ENCODE measurements around the gene EME2.

Gene EME2

DNA sequence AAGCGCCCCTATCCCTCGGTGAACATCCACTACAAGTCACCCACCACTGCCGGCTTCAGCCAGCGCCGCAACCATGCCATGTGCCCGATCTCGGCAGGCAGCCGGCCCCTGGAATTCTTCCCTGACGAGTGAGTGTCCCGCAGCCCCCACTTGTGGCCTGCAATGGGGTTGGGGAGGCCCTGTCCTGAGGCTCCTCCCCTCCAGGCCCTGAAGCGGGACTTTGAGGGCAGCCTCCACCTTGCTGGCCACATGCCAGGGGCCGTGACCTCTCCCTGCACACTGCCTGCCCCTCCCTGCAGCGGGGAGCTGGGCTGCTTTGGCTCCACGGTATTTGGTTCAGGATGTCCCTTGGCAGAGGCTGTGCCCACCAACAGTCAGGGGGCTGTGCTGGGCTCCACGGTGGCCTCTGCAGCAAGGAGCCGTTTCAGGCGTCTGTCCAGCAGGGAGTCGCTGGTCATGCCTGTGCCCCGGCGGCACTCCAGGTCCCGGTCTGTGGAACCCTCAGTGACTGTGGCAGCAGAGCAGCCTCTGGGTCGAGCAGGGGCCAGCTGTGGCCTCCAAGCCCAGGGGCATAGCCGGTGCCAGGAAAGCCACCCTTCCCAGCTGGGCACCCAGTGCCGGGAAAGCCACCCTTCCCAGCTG lies 9.6 kb upstream of the EME2 start:
- H3K27me3 ChIP-seq (ENCODE audit: insufficient read depth, low read length, poor library complexity), result no peaks in the 10 kb centered on the region
- peaks cover 3% of the 10 kb centered on the region; the same call in 1 of the 2 replicates for H4K20me1 ChIP-seq (ENCODE audit: insufficient read depth, low read length)
- TF ChIP-seq, protein P1, sequence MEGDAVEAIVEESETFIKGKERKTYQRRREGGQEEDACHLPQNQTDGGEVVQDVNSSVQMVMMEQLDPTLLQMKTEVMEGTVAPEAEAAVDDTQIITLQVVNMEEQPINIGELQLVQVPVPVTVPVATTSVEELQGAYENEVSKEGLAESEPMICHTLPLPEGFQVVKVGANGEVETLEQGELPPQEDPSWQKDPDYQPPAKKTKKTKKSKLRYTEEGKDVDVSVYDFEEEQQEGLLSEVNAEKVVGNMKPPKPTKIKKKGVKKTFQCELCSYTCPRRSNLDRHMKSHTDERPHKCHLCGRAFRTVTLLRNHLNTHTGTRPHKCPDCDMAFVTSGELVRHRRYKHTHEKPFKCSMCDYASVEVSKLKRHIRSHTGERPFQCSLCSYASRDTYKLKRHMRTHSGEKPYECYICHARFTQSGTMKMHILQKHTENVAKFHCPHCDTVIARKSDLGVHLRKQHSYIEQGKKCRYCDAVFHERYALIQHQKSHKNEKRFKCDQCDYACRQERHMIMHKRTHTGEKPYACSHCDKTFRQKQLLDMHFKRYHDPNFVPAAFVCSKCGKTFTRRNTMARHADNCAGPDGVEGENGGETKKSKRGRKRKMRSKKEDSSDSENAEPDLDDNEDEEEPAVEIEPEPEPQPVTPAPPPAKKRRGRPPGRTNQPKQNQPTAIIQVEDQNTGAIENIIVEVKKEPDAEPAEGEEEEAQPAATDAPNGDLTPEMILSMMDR (IDR thresholded peaks at IDR 0.05; ENCODE audit: borderline replicate concordance, extremely low read depth, low read length, poor library complexity, severe bottlenecking), result no peak
- TF ChIP-seq EZH2 (IDR thresholded peaks at IDR 0.05; ENCODE audit: borderline replicate concordance, low read depth, low read length, severe bottlenecking), result no peak
- ATAC-seq (ENCODE audit: insufficient read depth, low read depth) (no peak), DNase-seq (no peak)
- no peak overlapping the region for H3K4me2 ChIP-seq (ENCODE audit: insufficient read depth, low read length)
- no peak overlapping the region for H2AFZ ChIP-seq (ENCODE audit: low read depth, low read length)
- no peaks in the 10 kb centered on the region for H3K9me3 ChIP-seq (ENCODE audit: insufficient read depth, low read length, severe bottlenecking)
- H3K4me1 ChIP-seq (ENCODE audit: insufficient read depth, low read length), result no peaks in the 10 kb centered on the region
- H3K79me2 ChIP-seq (ENCODE audit: insufficient read depth, low read length), result no peaks in the 10 kb centered on the region
- H3K36me3 ChIP-seq (ENCODE audit: insufficient read depth, low read length), result peaks cover 90% of the 10 kb centered on the region
- no peak overlapping the region for H3K4me3 ChIP-seq (ENCODE audit: low read depth in 1 of 2, low read length in 2 of 2)
- no peak overlapping the region for H3K9ac ChIP-seq (ENCODE audit: low read depth, low read length)
- H3K27ac ChIP-seq (ENCODE audit: low read length), result no peak overlapping the region

GRCh38 chr16:1763521-1764511 lies 8.8 kb upstream of the EME2 start:
- ATAC-seq (ENCODE audit: insufficient read depth, low read depth) (peak; percentile 25; the same call in 1 of the 3 replicates), DNase-seq (no peak)
- TF ChIP-seq, protein P1 (IDR thresholded peaks at IDR 0.05; ENCODE audit: borderline replicate concordance, extremely low read depth, low read length, poor library complexity, severe bottlenecking), result peak; percentile 50
- TF ChIP-seq EZH2 (IDR thresholded peaks at IDR 0.05; ENCODE audit: borderline replicate concordance, low read depth, low read length, severe bottlenecking), result no peak
- no peak overlapping the region for H3K4me3 ChIP-seq (ENCODE audit: low read depth in 1 of 2, low read length in 2 of 2)
- H3K79me2 ChIP-seq (ENCODE audit: insufficient read depth, low read length), result no peaks in the 10 kb centered on the region
- H3K27me3 ChIP-seq (ENCODE audit: insufficient read depth, low read length, poor library complexity), result no peaks in the 10 kb centered on the region
- peaks cover 93% of the 10 kb centered on the region for H3K36me3 ChIP-seq (ENCODE audit: insufficient read depth, low read length)
- no peaks in the 10 kb centered on the region for H3K4me1 ChIP-seq (ENCODE audit: insufficient read depth, low read length)
- H4K20me1 ChIP-seq (ENCODE audit: insufficient read depth, low read length), result peaks cover 3% of the 10 kb centered on the region; the same call in 1 of the 2 replicates
- H3K9me3 ChIP-seq (ENCODE audit: insufficient read depth, low read length, severe bottlenecking), result no peaks in the 10 kb centered on the region
- H3K4me2 ChIP-seq (ENCODE audit: insufficient read depth, low read length), result no peak overlapping the region
- H3K9ac ChIP-seq (ENCODE audit: low read depth, low read length), result no peak overlapping the region
- H3K27ac ChIP-seq (ENCODE audit: low read length), result no peak overlapping the region
- H2AFZ ChIP-seq (ENCODE audit: low read depth, low read length), result no peak overlapping the region

DNA sequence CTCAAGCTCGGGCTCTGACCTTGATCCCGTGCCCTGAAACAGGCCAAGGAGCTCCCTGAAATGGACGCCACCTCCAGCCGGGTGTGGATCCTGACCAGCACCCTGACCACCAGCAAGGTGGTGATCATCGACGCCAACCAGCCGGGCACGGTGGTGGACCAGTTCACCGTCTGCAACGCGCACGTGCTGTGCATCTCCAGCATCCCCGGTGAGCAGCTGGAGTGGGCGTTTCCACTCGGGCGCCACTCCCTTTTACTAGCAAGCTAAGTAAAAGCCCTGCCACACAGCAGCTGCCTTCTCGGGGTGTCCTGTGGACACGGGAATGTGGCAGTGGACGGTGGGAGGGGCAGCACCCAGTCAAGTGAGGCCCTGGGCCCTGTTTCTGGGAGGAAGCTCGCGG lies 7.6 kb upstream of the EME2 start:
- TF ChIP-seq, protein P1 (IDR thresholded peaks at IDR 0.05; ENCODE audit: borderline replicate concordance, extremely low read depth, low read length, poor library complexity, severe bottlenecking), result no peak
- no peak for TF ChIP-seq EZH2 (IDR thresholded peaks at IDR 0.05; ENCODE audit: borderline replicate concordance, low read depth, low read length, severe bottlenecking)
- ATAC-seq (ENCODE audit: insufficient read depth, low read depth), result no peak
- peaks cover 8% of the 10 kb centered on the region; the same call in 1 of the 2 replicates for H4K20me1 ChIP-seq (ENCODE audit: insufficient read depth, low read length)

More for the DNA sequence above, 7.6 kb upstream of the EME2 start:
- Histone ChIP-seq H3K4me3 (ENCODE audit: low read depth in 1 of 2, low read length in 2 of 2) (no peak overlapping the region), H3K4me1 (ENCODE audit: insufficient read depth, low read length) (no peaks in the 10 kb centered on the region), H2AFZ (ENCODE audit: low read depth, low read length) (no peak overlapping the region), H3K9ac (ENCODE audit: low read depth, low read length) (no peak overlapping the region), H3K9me3 (ENCODE audit: insufficient read depth, low read length, severe bottlenecking) (no peaks in the 10 kb centered on the region), H3K4me2 (ENCODE audit: insufficient read depth, low read length) (no peak overlapping the region), H3K36me3 (ENCODE audit: insufficient read depth, low read length) (peaks cover 94% of the 10 kb centered on the region), H3K27ac (ENCODE audit: low read length) (no peak overlapping the region), H3K79me2 (ENCODE audit: insufficient read depth, low read length) (no peaks in the 10 kb centered on the region), H3K27me3 (ENCODE audit: insufficient read depth, low read length, poor library complexity) (no peaks in the 10 kb centered on the region)
- no peak for DNase-seq
